GM12875 (cell line): ENCODE measurements around the gene ADAMTSL2.

ENCODE experiments used
- H3K4me3 ChIP-seq: one replicate; pipeline ENCODE4 v1.5.1; 2011; ENCODE audit warnings: low read depth, low read length, control low read depth
- CTCF ChIP-seq: IDR thresholded peaks from 2 replicates; pipeline ENCODE4 v1.5.1; 2011; ENCODE audit warnings: low read depth, mild to moderate bottlenecking, control low read depth, inconsistent platforms, low read length, moderate library complexity, borderline replicate concordance; ENCODE audit not compliant: insufficient read depth

ADAMTSL2 gene

GRCh38 chr9:133542002-133542401 lies 7.5 kb downstream of the ADAMTSL2 start:
- H3K4me3 ChIP-seq = no peak overlapping the region
- TF ChIP-seq CTCF = no peak

GRCh38 chr9:133543772-133544467 lies 9.4 kb downstream of the ADAMTSL2 start:
- H3K4me3 ChIP-seq = no peak overlapping the region
- TF ChIP-seq CTCF = no peak

GRCh38 chr9:133545494-133546286 lies 11.2 kb downstream of the ADAMTSL2 start:
- no peak for TF ChIP-seq CTCF
- H3K4me3 ChIP-seq = no peak overlapping the region

- H3K4me3 ChIP-seq = no peak overlapping the region
- TF ChIP-seq CTCF = no peak
These were observed 11.8 kb downstream of the ADAMTSL2 start for GRCh38 chr9:133546287-133546680.

- no peak overlapping the region for H3K4me3 ChIP-seq
- TF ChIP-seq CTCF = no peak
These were observed 12.6 kb downstream of the ADAMTSL2 start for GRCh38 chr9:133547116-133547515.

- TF ChIP-seq CTCF = no peak
- H3K4me3 ChIP-seq = no peak overlapping the region
These were observed 16.9 kb downstream of the ADAMTSL2 start for GRCh38 chr9:133551446-133551845.

- TF ChIP-seq CTCF = no peak
- no peak overlapping the region for H3K4me3 ChIP-seq
These were observed 17.7 kb downstream of the ADAMTSL2 start for GRCh38 chr9:133552236-133552635.
